SK-N-SH treated with all-trans-retinoic acid at 6 μM for 48 hours (cell line): Measurements from ENCODE around the gene CXCL8.

Source experiments
- BACH2 ChIP-seq: fragments of 250-450 bp; sonication (Bioruptor Pico); IDR thresholded peaks from 2 replicates; pipeline ENCODE4 v1.9.0; 2021; ENCODE audit warnings: mild to moderate bottlenecking, borderline replicate concordance
- ESRRG ChIP-seq: fragments of 250-450 bp; sonication (Bioruptor Pico); IDR thresholded peaks from 2 replicates; pipeline ENCODE4 v1.6.1; 2021; ENCODE audit warnings: mild to moderate bottlenecking
- GLIS3 ChIP-seq: fragments of 250-450 bp; sonication (Bioruptor Pico); IDR thresholded peaks from 2 replicates; pipeline ENCODE4 v1.5.0; 2020; ENCODE audit warnings: mild to moderate bottlenecking, moderate library complexity
- ISL1 ChIP-seq: fragments of 250-450 bp; sonication (Bioruptor Pico); IDR thresholded peaks from 2 replicates; pipeline ENCODE4 v2.1.2; 2022; ENCODE audit warnings: mild to moderate bottlenecking, moderate library complexity
- POU6F1 ChIP-seq: fragments of 250-450 bp; sonication (Bioruptor Pico); IDR thresholded peaks from 2 replicates; pipeline ENCODE4 v1.8.0; 2021; ENCODE audit warnings: low read depth, mild to moderate bottlenecking, moderate library complexity, borderline replicate concordance
- RARB ChIP-seq: fragments of 250-450 bp; sonication (Bioruptor Pico); IDR thresholded peaks from 2 replicates; pipeline ENCODE4 v1.8.0; 2021; ENCODE audit warnings: mild to moderate bottlenecking, moderate library complexity

CXCL8 gene

DNA sequence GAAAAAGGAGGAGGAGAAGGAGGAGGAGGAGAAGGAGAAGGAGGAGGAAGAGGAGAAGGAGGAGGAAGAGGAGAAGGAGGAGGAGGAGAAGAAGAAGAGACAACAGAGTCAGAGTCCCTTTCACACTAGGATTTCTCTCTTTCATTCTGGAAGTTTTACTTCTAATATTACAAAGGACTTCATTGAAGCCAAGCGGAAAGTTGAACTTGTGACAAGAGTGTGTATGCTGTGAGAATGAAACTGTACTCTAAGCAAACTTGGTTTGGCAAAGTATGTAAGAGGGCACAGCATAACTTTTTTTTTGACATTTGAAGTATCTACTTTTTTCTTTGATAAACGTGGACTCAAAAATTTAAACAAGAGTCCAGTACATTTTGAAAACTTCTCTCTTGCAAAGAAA lies 48.0 kb downstream of the CXCL8 start (continued):
- TF ChIP-seq POU6F1 (CRISPR knock-in tag) (no peak), ESRRG (no peak), BACH2 (CRISPR knock-in tag) (no peak), RARB (CRISPR knock-in tag) (no peak), GLIS3 (CRISPR knock-in tag) (no peak), ISL1 (no peak)
